ENCODE results near the gene ATP1A4. TPM values are rescaled to one million over a fixed set of nuclear protein-coding genes. Genes with fewer than 3 reads are reported as not detected.

ATP1A4 gene
- total and polyA plus RNA-seq, 3 experiments from 2014 or later: not detected

DNA sequence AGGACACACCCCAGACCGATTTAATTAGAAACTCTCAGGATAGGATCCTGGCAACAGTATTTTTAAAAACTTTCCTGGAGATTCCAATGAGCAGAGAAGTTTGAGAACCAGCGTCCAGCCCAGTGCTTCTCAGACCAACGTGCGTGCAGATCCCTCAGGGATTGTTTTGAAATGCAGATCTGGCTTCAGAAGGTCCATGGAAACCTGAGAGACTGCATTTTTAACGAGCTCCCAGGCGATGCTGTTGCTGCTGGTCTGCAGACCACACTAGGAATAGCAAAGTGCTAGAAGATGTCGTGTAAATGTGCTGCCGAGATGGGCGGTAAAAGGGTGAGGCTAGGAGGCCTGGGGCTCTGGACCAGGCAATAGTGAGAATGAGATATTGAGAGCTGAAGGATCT lies 20.6 kb downstream of the ATP1A4 start:
- Histone ChIP-seq H3K4me1 (ENCODE audit: insufficient read depth, low read length) (no peaks in the 10 kb centered on the region), H3K9me3 (ENCODE audit: low read length) (no peaks in the 10 kb centered on the region), H3K27me3 (ENCODE audit: insufficient read depth, low read length, poor library complexity, severe bottlenecking) (no peaks in the 10 kb centered on the region), H3K4me3 (ENCODE audit: low read length) (no peak overlapping the region), H3K27ac (ENCODE audit: low read depth, low read length) (no peak overlapping the region), H3K36me3 (ENCODE audit: insufficient read depth, low read length) (no peaks in the 10 kb centered on the region)
- H3K9me3 Mint-ChIP-seq: no peaks in the 10 kb centered on the region
- H3K27ac Mint-ChIP-seq: no peak overlapping the region
- H3K4me3 Mint-ChIP-seq: no peak overlapping the region
- H3K36me3 Mint-ChIP-seq: no peaks in the 10 kb centered on the region
- peaks cover 7 to 9% (median 7%) of the 10 kb centered on the region in 3 donors for H3K4me1 Mint-ChIP-seq
- no peak for DNase-seq
- CTCF ChIA-PET: no interaction called here
- H3K27me3 Mint-ChIP-seq: peaks cover 11 to 34% of the 10 kb centered on the region in 2 donors
- POLR2A ChIA-PET: no interaction called here

DNA sequence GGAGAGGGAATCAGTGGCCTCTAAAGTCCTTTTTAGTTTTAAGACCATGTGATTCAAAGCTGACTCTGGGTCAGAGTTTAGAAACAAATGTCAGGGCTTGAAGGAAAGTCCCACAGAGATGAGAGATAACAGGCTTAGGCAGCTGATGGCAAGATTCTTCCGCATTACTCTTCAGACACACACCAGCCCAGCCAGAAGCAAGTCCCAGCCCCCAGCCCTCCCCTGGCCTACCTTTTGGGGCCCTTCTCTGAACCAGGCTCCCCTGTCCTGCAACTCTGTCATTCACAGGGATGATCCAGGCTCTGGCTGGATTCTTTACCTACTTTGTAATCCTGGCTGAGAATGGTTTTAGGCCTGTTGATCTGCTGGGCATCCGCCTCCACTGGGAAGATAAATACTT lies 25.8 kb downstream of the ATP1A4 start:
- ChIA-PET POLR2A (no interaction called here), CTCF (no interaction called here)
- no peaks in the 10 kb centered on the region for H3K9me3 Mint-ChIP-seq
- H3K36me3 ChIP-seq (ENCODE audit: insufficient read depth, low read length): no peaks in the 10 kb centered on the region
- H3K9me3 ChIP-seq (ENCODE audit: low read length): no peaks in the 10 kb centered on the region
- H3K4me3 Mint-ChIP-seq: no peak overlapping the region
- no peak overlapping the region for H3K4me3 ChIP-seq (ENCODE audit: low read length)
- no peak for DNase-seq
- H3K4me1 ChIP-seq (ENCODE audit: insufficient read depth, low read length): no peaks in the 10 kb centered on the region
- no peaks in the 10 kb centered on the region for H3K36me3 Mint-ChIP-seq
- no peak overlapping the region for H3K27ac ChIP-seq (ENCODE audit: low read depth, low read length)
- peaks cover 10 to 46% of the 10 kb centered on the region in 2 donors for H3K27me3 Mint-ChIP-seq
- H3K27ac Mint-ChIP-seq: no peak overlapping the region
- H3K27me3 ChIP-seq (ENCODE audit: insufficient read depth, low read length, poor library complexity, severe bottlenecking): no peaks in the 10 kb centered on the region
- no peaks in the 10 kb centered on the region for H3K4me1 Mint-ChIP-seq

DNA sequence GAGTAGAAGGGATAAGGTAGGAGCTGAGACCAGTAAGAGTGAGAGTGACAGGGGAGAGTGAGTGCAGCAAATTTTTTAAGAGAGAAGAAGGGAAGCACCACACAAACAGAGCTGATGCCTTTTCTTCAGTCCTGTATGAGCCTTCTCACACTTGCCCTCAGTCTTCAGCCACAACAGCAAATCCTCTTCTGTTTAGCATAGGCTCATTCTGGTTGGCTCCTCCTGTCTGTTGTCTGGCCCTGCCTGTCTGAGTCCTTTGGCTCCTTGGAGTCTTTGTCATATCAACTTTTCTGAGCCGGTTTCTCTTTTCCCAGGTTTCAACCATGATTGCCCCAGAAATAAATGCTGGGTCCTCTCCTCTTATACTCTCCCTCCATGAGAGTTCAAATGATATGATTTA lies 26.3 kb downstream of the ATP1A4 start:
- POLR2A ChIA-PET: no interaction called here
- H3K27ac Mint-ChIP-seq: peak overlapping the region in 1 of 8 donors; percentile 19
- H3K4me1 ChIP-seq (ENCODE audit: insufficient read depth, low read length): no peaks in the 10 kb centered on the region

DNA sequence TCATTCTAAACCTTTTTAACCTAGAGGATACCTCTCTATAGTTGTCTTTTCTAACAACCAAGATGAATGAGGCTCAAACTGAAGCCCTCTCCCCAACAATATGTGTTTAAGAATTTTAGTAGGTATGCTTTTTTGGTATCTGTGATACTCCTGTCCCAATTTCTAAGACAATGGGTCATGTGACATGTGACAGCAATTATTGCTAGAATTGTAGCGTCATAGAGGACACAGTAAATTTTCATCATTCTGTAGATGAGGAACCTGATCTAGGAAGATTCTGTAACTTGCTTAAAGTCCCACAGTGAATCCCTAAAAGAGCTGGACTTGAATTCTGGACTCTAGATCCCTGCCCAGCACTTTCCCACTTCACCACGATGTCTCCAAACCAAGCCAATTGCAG lies 27.3 kb downstream of the ATP1A4 start:
- no peak overlapping the region for H3K4me3 ChIP-seq (ENCODE audit: low read length)
- Mint-ChIP-seq H3K36me3 (no peaks in the 10 kb centered on the region), H3K27ac (no peak overlapping the region), H3K27me3 (peaks cover 4 to 39% of the 10 kb centered on the region in 2 donors), H3K4me1 (no peaks in the 10 kb centered on the region), H3K4me3 (no peak overlapping the region), H3K9me3 (no peaks in the 10 kb centered on the region)
- ChIA-PET CTCF (no interaction called here), POLR2A (no interaction called here)
- H3K4me1 ChIP-seq (ENCODE audit: insufficient read depth, low read length): no peaks in the 10 kb centered on the region
- no peaks in the 10 kb centered on the region for H3K9me3 ChIP-seq (ENCODE audit: low read length)
- no peak for DNase-seq
- no peaks in the 10 kb centered on the region for H3K36me3 ChIP-seq (ENCODE audit: insufficient read depth, low read length)
- H3K27me3 ChIP-seq (ENCODE audit: insufficient read depth, low read length, poor library complexity, severe bottlenecking): no peaks in the 10 kb centered on the region
- H3K27ac ChIP-seq (ENCODE audit: low read depth, low read length): no peak overlapping the region

More for the DNA sequence above, 26.3 kb downstream of the ATP1A4 start:
- Histone ChIP-seq H3K27ac (ENCODE audit: low read depth, low read length) (no peak overlapping the region), H3K9me3 (ENCODE audit: low read length) (no peaks in the 10 kb centered on the region), H3K36me3 (ENCODE audit: insufficient read depth, low read length) (no peaks in the 10 kb centered on the region), H3K4me3 (ENCODE audit: low read length) (no peak overlapping the region), H3K27me3 (ENCODE audit: insufficient read depth, low read length, poor library complexity, severe bottlenecking) (no peaks in the 10 kb centered on the region)
- Mint-ChIP-seq H3K4me3 (no peak overlapping the region), H3K9me3 (no peaks in the 10 kb centered on the region), H3K4me1 (no peaks in the 10 kb centered on the region), H3K36me3 (no peaks in the 10 kb centered on the region), H3K27me3 (peaks cover 9 to 45% of the 10 kb centered on the region in 2 donors)
- no peak for DNase-seq
- CTCF ChIA-PET: no interaction called here

DNA sequence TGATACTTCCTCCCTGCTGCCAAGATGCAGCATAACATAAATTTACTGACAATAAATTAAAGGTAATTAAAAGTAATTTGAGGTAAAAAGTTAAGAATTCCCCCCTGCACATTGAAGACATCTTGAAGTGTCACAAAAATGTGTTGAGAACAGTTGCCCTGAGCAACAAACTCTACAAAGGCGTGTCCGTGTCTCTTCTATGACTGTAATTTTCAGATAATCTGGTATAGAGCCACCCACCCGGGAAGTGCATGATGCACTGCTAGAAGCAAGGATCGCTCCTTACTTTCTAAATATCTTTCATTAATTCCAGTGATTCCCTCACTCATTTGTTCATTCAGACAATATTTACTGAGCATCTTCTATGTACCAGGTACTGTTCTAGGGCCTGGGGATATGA lies 27.9 kb downstream of the ATP1A4 start:
- H3K4me1 ChIP-seq (ENCODE audit: insufficient read depth, low read length): no peaks in the 10 kb centered on the region
- H3K27ac ChIP-seq (ENCODE audit: low read depth, low read length): no peak overlapping the region
- peak overlapping the region in 1 of 8 donors; percentile 3 for H3K27ac Mint-ChIP-seq
- H3K4me3 Mint-ChIP-seq: no peak overlapping the region
- no peaks in the 10 kb centered on the region for H3K4me1 Mint-ChIP-seq
- no peaks in the 10 kb centered on the region for H3K9me3 Mint-ChIP-seq
- peaks cover 4 to 36% of the 10 kb centered on the region in 2 donors for H3K27me3 Mint-ChIP-seq
- no peaks in the 10 kb centered on the region for H3K36me3 ChIP-seq (ENCODE audit: insufficient read depth, low read length)
- H3K4me3 ChIP-seq (ENCODE audit: low read length): no peak overlapping the region
- no peaks in the 10 kb centered on the region for H3K9me3 ChIP-seq (ENCODE audit: low read length)
- H3K27me3 ChIP-seq (ENCODE audit: insufficient read depth, low read length, poor library complexity, severe bottlenecking): no peaks in the 10 kb centered on the region
- ChIA-PET POLR2A (no interaction called here), CTCF (no interaction called here)
- DNase-seq: no peak
- H3K36me3 Mint-ChIP-seq: no peaks in the 10 kb centered on the region

DNA sequence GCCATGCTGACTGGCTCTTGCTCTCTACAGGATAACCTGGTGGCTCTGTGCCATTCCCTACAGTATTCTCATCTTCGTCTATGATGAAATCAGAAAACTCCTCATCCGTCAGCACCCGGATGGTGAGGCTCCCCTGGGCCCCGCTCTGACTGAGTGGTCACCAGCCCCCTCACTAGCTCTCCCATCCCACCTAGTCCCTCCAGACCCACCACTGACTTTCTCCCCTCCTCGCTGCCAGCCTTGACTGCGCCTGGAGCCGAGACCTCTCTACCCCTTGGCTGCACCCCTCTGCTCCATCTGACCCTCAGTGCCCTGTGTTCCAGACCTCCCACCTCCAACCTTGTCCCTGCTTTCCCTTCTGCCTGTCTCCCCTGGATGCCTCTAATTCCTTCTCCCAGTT lies 34.8 kb downstream of the ATP1A4 start:
- Mint-ChIP-seq H3K9me3 (no peaks in the 10 kb centered on the region), H3K36me3 (no peaks in the 10 kb centered on the region), H3K4me3 (no peak overlapping the region), H3K27ac (peak overlapping the region in 1 of 8 donors; percentile 19), H3K27me3 (peaks cover 9 to 26% of the 10 kb centered on the region in 2 donors), H3K4me1 (no peaks in the 10 kb centered on the region)
- H3K4me3 ChIP-seq (ENCODE audit: low read length): no peak overlapping the region
- DNase-seq: no peak
- no peaks in the 10 kb centered on the region for H3K9me3 ChIP-seq (ENCODE audit: low read length)
- ChIA-PET CTCF (interaction anchor here (0.8 to 1.1 kb wide), 2 partner anchors 106 to 193 kb away, joined by 3 to 5 read pairs; no protein-coding TSS in a partner anchor), POLR2A (no interaction called here)
- no peaks in the 10 kb centered on the region for H3K27me3 ChIP-seq (ENCODE audit: insufficient read depth, low read length, poor library complexity, severe bottlenecking)
- H3K36me3 ChIP-seq (ENCODE audit: insufficient read depth, low read length): no peaks in the 10 kb centered on the region
- H3K4me1 ChIP-seq (ENCODE audit: insufficient read depth, low read length): no peaks in the 10 kb centered on the region
- H3K27ac ChIP-seq (ENCODE audit: low read depth, low read length): no peak overlapping the region

DNA sequence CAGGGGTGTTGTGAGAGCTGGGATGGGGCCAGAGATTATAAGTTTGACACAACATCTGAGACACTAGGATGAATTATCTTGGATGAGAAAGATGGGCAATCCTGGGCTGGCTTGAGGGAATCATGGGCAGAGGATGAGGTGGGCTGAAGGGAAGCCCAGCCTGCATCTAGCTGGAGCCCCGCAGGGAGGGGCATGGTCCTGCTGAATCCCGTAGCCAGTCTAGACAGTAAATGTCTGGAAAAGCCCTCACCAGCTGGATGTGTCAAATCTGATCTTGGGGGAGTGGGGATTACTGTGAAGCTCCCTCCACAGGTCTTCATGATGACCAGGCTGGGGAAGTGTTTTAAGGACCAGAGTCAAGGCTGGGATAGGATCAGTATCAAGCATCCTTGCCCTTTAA lies 35.3 kb downstream of the ATP1A4 start:
- H3K27ac Mint-ChIP-seq: no peak overlapping the region
- CTCF ChIA-PET: interaction anchor here (0.6 to 1.1 kb wide), 3 partner anchors 9 to 192 kb away, joined by 3 to 5 read pairs (median 3); no protein-coding TSS in a partner anchor

DNA sequence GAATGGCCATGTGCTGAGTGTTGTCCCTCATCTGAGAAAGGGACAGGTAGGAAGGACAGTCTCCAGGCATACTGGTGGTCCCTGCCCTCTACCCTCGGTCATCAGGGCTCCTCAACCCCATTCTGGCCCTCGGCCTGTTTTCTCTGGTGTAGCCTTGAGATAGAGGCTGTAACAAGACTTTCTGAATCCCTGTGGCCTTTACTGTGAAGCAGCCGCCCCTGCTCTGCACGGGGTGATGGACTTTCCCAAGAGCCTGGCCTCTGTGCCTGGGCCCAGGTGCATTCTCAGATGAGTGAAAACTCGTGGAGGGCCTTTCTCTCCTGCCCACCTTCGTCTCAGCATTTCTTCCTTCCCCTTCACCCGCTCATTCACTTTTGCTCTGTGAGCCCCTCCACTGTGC lies 36.0 kb downstream of the ATP1A4 start:
- H3K27me3 ChIP-seq (ENCODE audit: insufficient read depth, low read length, poor library complexity, severe bottlenecking): no peaks in the 10 kb centered on the region
- H3K27me3 Mint-ChIP-seq: peaks cover 6 to 17% of the 10 kb centered on the region in 2 donors
- no peaks in the 10 kb centered on the region for H3K36me3 ChIP-seq (ENCODE audit: insufficient read depth, low read length)
- H3K4me3 ChIP-seq (ENCODE audit: low read length): no peak overlapping the region
- H3K4me1 Mint-ChIP-seq: no peaks in the 10 kb centered on the region
- DNase-seq: no peak
- H3K4me1 ChIP-seq (ENCODE audit: insufficient read depth, low read length): no peaks in the 10 kb centered on the region
- no peak overlapping the region for H3K27ac ChIP-seq (ENCODE audit: low read depth, low read length)
- ChIA-PET CTCF (interaction anchor here (1.0 to 1.1 kb wide), 2 partner anchors 104 to 105 kb away, joined by 5 to 7 read pairs; no protein-coding TSS in a partner anchor), POLR2A (no interaction called here)
- H3K9me3 ChIP-seq (ENCODE audit: low read length): no peaks in the 10 kb centered on the region
- H3K4me3 Mint-ChIP-seq: no peak overlapping the region
- no peaks in the 10 kb centered on the region for H3K9me3 Mint-ChIP-seq
- H3K36me3 Mint-ChIP-seq: no peaks in the 10 kb centered on the region
- no peak overlapping the region for H3K27ac Mint-ChIP-seq

More for the DNA sequence above, 35.3 kb downstream of the ATP1A4 start:
- H3K27me3 Mint-ChIP-seq: peaks cover 9 to 24% of the 10 kb centered on the region in 2 donors
- no peaks in the 10 kb centered on the region for H3K27me3 ChIP-seq (ENCODE audit: insufficient read depth, low read length, poor library complexity, severe bottlenecking)
- H3K27ac ChIP-seq (ENCODE audit: low read depth, low read length): no peak overlapping the region
- no peak overlapping the region for H3K4me3 ChIP-seq (ENCODE audit: low read length)
- no peaks in the 10 kb centered on the region for H3K36me3 ChIP-seq (ENCODE audit: insufficient read depth, low read length)
- no peaks in the 10 kb centered on the region for H3K4me1 Mint-ChIP-seq
- no peaks in the 10 kb centered on the region for H3K4me1 ChIP-seq (ENCODE audit: insufficient read depth, low read length)
- H3K36me3 Mint-ChIP-seq: no peaks in the 10 kb centered on the region
- H3K4me3 Mint-ChIP-seq: no peak overlapping the region
- H3K9me3 ChIP-seq (ENCODE audit: low read length): no peaks in the 10 kb centered on the region
- POLR2A ChIA-PET: no interaction called here
- no peaks in the 10 kb centered on the region for H3K9me3 Mint-ChIP-seq
- DNase-seq: no peak

DNA sequence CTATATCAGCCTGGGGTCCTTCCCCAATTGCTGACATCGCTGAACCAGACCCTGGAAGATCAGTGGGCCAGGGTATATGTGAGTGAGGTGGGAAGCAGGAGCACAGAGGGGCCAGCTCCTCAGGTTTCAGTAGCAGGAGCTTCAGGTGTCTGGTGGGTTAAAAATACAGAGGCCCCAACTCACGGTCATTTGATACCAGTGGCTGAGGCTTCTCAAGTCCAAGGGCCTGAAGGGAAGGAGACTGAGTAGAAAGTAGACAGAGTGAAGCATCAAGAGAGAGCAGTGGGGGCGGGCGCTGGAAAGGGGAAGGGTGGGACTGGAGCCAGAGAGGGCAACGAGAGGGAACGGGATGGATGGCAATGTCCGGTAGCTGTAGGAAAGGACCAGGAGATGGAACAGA lies 36.9 kb downstream of the ATP1A4 start:
- Mint-ChIP-seq H3K27ac (no peak overlapping the region), H3K4me3 (no peak overlapping the region), H3K36me3 (no peaks in the 10 kb centered on the region), H3K9me3 (no peaks in the 10 kb centered on the region), H3K27me3 (peaks cover 6 to 16% of the 10 kb centered on the region in 2 donors), H3K4me1 (no peaks in the 10 kb centered on the region)
- Histone ChIP-seq H3K4me3 (ENCODE audit: low read length) (no peak overlapping the region), H3K4me1 (ENCODE audit: insufficient read depth, low read length) (peaks cover 3% of the 10 kb centered on the region), H3K9me3 (ENCODE audit: low read length) (no peaks in the 10 kb centered on the region), H3K36me3 (ENCODE audit: insufficient read depth, low read length) (no peaks in the 10 kb centered on the region), H3K27me3 (ENCODE audit: insufficient read depth, low read length, poor library complexity, severe bottlenecking) (no peaks in the 10 kb centered on the region), H3K27ac (ENCODE audit: low read depth, low read length) (no peak overlapping the region)
- no peak for DNase-seq
- CTCF ChIA-PET: interaction anchor here (1.0 kb wide), 2 partner anchors 103 to 189 kb away, joined by 3 to 7 read pairs; no protein-coding TSS in a partner anchor
- POLR2A ChIA-PET: no interaction called here

Data from CD8-positive, alpha-beta memory T cell (primary cell).